GM12878 (cell line): ENCODE data around the gene GZF1. TPM values are rescaled to one million over a fixed set of nuclear protein-coding genes. Genes with fewer than 3 reads are reported as not detected.

Experiments used
- ATAC-seq: fragments of 200-7000 bp; cut with Tn5 transposase; 3 replicates; pipeline ENCODE4 v1.9.1; 2020; ENCODE audit warnings: mild to moderate bottlenecking, moderate library complexity
- BruUV-seq: library from RNA; stranded (reverse); fragments of 400-500 nt; replicated peaks from 2 replicates; lab custom pipeline; 2021; lab: Mats Ljungman, UMichigan
- CTCF ChIA-PET: fragments of 300-600 bp; sonication (Branson Sonifier 250); formaldehyde crosslinking; extraction: SDS; loops from one replicate; lab custom pipeline; 2021; ENCODE audit warnings: inconsistent platforms; lab: Yijun Ruan, JAX
- POLR2A ChIA-PET: fragments of 350-600 bp; formaldehyde crosslinking; extraction: SDS; loops from one replicate; lab custom pipeline; 2021; ENCODE audit warnings: inconsistent platforms; lab: Charles Lee
- RAD21 ChIA-PET: fragments of 300-600 bp; sonication (Branson Sonifier 250); formaldehyde crosslinking; loops from one replicate; lab custom pipeline; 2023; ENCODE audit warnings: antibody characterized with exemption; ENCODE audit not compliant: unreplicated experiment; lab: Charles Lee
- SMC1A ChIA-PET: fragments of 300-600 bp; sonication (Branson Sonifier 250); formaldehyde crosslinking; loops from one replicate; lab custom pipeline; 2023; ENCODE audit not compliant: unreplicated experiment, uncharacterized antibody; lab: Charles Lee
- DNase-seq: peaks from one replicate; pipeline ENCODE4 v3.0.0-alpha.2; 2011; ENCODE audit warnings: low read depth, low spot score
- FAIRE-seq: peaks from 3 replicates; lab custom pipeline; 2011; peaks lifted over from hg19 to GRCh38; lab: Jason Lieb, UNC
- H2AFZ ChIP-seq: 2 replicates; pipeline ENCODE4 v1.6.0; 2011; ENCODE audit warnings: low read depth, low read length, control low read depth; ENCODE audit not compliant: control insufficient read depth
- H3K27ac ChIP-seq: 2 replicates; pipeline ENCODE4 v1.5.1; 2011; ENCODE audit warnings: control low read depth; ENCODE audit not compliant: control insufficient read depth, insufficient read depth
- H3K27me3 ChIP-seq, 2 experiments: replicated peaks in 1 of 2; 2 replicates each; pipeline versions ENCODE4 v1.6.0 to v1.6.1; 2011; ENCODE audit warnings: low read length in 1 of 2; ENCODE audit not compliant: control insufficient read depth in 2 of 2, insufficient read depth in 2 of 2
- H3K36me3 ChIP-seq, 2 experiments: 2 replicates each; pipeline ENCODE4 v1.5.1; 2011; ENCODE audit warnings: low read length in 1 of 2; ENCODE audit not compliant: control insufficient read depth in 2 of 2, insufficient read depth in 2 of 2
- H3K4me1 ChIP-seq: 2 replicates; pipeline ENCODE4 v1.6.1; 2011; ENCODE audit warnings: mild to moderate bottlenecking, low read length, moderate library complexity, mixed read lengths; ENCODE audit not compliant: control insufficient read depth, insufficient read depth
- H3K4me2 ChIP-seq: 2 replicates; pipeline ENCODE4 v1.6.0; 2011; ENCODE audit warnings: control low read depth; ENCODE audit not compliant: control insufficient read depth, insufficient read depth
- H3K4me3 ChIP-seq: fragments of 200-600 bp; sonication (generic); 2 replicates; pipeline ENCODE4 v1.5.1; 2016
- H3K79me2 ChIP-seq: 2 replicates; pipeline ENCODE4 v1.6.0; 2011; ENCODE audit warnings: low read length; ENCODE audit not compliant: control insufficient read depth, insufficient read depth
- H3K9ac ChIP-seq: 2 replicates; pipeline ENCODE4 v1.8.0; 2011; ENCODE audit warnings: low read length, control low read depth, mixed read lengths; ENCODE audit not compliant: control insufficient read depth, insufficient read depth
- H3K9me3 ChIP-seq: replicated peaks from 3 replicates; pipeline ENCODE4 v1.5.1; 2011; ENCODE audit warnings: mild to moderate bottlenecking, low read length; ENCODE audit not compliant: control insufficient read depth, insufficient read depth
- H4K20me1 ChIP-seq: 2 replicates; pipeline ENCODE4 v1.6.0; 2011; ENCODE audit not compliant: control insufficient read depth, insufficient read depth
- ASH2L ChIP-seq: fragments of 300-600, 200-600 bp; sonication (generic); IDR thresholded peaks from 2 replicates; pipeline ENCODE4 v1.6.1; 2017; ENCODE audit warnings: low read depth, mild to moderate bottlenecking, borderline replicate concordance
- CHD2 ChIP-seq: IDR thresholded peaks from 2 replicates; pipeline ENCODE4 v1.6.1; 2011; ENCODE audit warnings: low read depth, low read length, improper control_type of control experiment, borderline replicate concordance
- CTCF ChIP-seq, 3 experiments: IDR thresholded peaks in 2 of 3; conservative IDR thresholded peaks in 1 of 3; 2 replicates each; pipeline ENCODE4 v1.5.1; 2011; ENCODE audit warnings: low read depth in 3 of 3, low read length in 3 of 3, mild to moderate bottlenecking in 3 of 3, control low read depth in 2 of 3, moderate library complexity in 2 of 3, inconsistent platforms in 1 of 3, mixed read lengths in 1 of 3; ENCODE audit not compliant: control insufficient read depth in 2 of 3, insufficient read depth in 1 of 3; ENCODE audit errors: extremely low read depth in 1 of 3
- HDGF ChIP-seq: fragments of 450-650 bp; IDR thresholded peaks from 2 replicates; pipeline ENCODE4 v1.6.1; 2016; ENCODE audit warnings: antibody characterized with exemption
- IRF3 ChIP-seq: fragments of 450-650 bp; IDR thresholded peaks from 2 replicates; pipeline ENCODE4 v1.6.1; 2014; ENCODE audit warnings: mild to moderate bottlenecking
- IRF4 ChIP-seq: IDR thresholded peaks from 2 replicates; pipeline ENCODE4 v1.6.1; 2011; ENCODE audit warnings: low read depth, low read length
- JUND ChIP-seq: IDR thresholded peaks from 2 replicates; pipeline ENCODE4 v1.6.1; 2012; ENCODE audit warnings: low read depth, mild to moderate bottlenecking, low read length, improper control_type of control experiment, moderate library complexity
- KAT2A ChIP-seq: conservative IDR thresholded peaks from 2 replicates; pipeline ENCODE4 v1.6.1; 2011; ENCODE audit warnings: low read depth, low read length; ENCODE audit not compliant: control insufficient read depth
- MEF2A ChIP-seq: IDR thresholded peaks from 2 replicates; pipeline ENCODE4 v1.6.1; 2011; ENCODE audit warnings: low read depth, mild to moderate bottlenecking, low read length, moderate library complexity; ENCODE audit not compliant: insufficient read depth
- MEF2B ChIP-seq: fragments of 450-650 bp; IDR thresholded peaks from 2 replicates; pipeline ENCODE4 v1.6.1; 2018; ENCODE audit warnings: mild to moderate bottlenecking, moderate library complexity; ENCODE audit not compliant: partially characterized antibody, poor library complexity, severe bottlenecking
- MTA2 ChIP-seq: fragments of 450-650 bp; IDR thresholded peaks from 2 replicates; pipeline ENCODE4 v1.6.1; 2016; ENCODE audit warnings: low read depth, mild to moderate bottlenecking, moderate library complexity
- RAD21 ChIP-seq: IDR thresholded peaks from 2 replicates; pipeline ENCODE4 v1.6.1; 2011; ENCODE audit warnings: mild to moderate bottlenecking, low read depth, low read length, moderate library complexity; ENCODE audit not compliant: insufficient read depth
- RUNX3 ChIP-seq: IDR thresholded peaks from 2 replicates; pipeline ENCODE4 v1.6.1; 2012; ENCODE audit warnings: low read length, inconsistent platforms
- SMC3 ChIP-seq: IDR thresholded peaks from 2 replicates; pipeline ENCODE4 v1.6.1; 2011; ENCODE audit warnings: low read length, improper control_type of control experiment, borderline replicate concordance
- WRNIP1 ChIP-seq: IDR thresholded peaks from 2 replicates; pipeline ENCODE4 v1.6.1; 2011; ENCODE audit warnings: low read depth, low read length, improper control_type of control experiment, borderline replicate concordance
- ZNF274 ChIP-seq: IDR thresholded peaks from one replicate; pipeline ENCODE4 v1.8.0; 2011; ENCODE audit not compliant: insufficient read length, insufficient read depth
- ZNF622 ChIP-seq: fragments of 450-650 bp; IDR thresholded peaks from 2 replicates; pipeline ENCODE4 v1.6.1; 2017; ENCODE audit warnings: mild to moderate bottlenecking, inconsistent platforms
- WGBS: methylation state at CpG from one replicate; pipeline ENCODE4 v1.1.6; 2016; ENCODE audit warnings: low lambda C conversion rate; ENCODE audit not compliant: insufficient replicate concordance, insufficient coverage; ENCODE audit errors: missing lambda C conversion rate; 5-methylcytosine and 5-hydroxymethylcytosine counted together
- in situ Hi-C: fragments of 300-500 bp; cut with MboI; formaldehyde crosslinking; loops from 9 replicates; pipeline ENCODE4 v1.14.3; 2018; ENCODE audit warnings: mixed read lengths
- intact Hi-C: fragments of 100-400 bp; cut with micrococcal nuclease; formaldehyde crosslinking; loops from one replicate; pipeline ENCODE4 v1.14.2; 2022; ENCODE audit not compliant: unreplicated experiment
- polyA plus RNA-seq, 11 experiments: library from polyadenylated mRNA; depleted of rRNA in 4 of 11; unstranded in 6 of 11; stranded (reverse) in 5 of 11; fragments of >200 nt; fragmentation: Nextera tagmentation in 4 of 11; fragmentation: Illumina TruSeq in 1 of 11; extraction: Ambion mirVana in 4 of 11; extraction: Trizol in 1 of 11; gene quantifications; 1 replicate in 1 of 11; 2 replicates in 10 of 11; pipeline versions ENCODE4 v1.2.1 to v1.2.3, GENCODE V29; 2011 to 2016; ENCODE audit warnings: inconsistent platforms in 2 of 11, missing spikeins in 2 of 11, low read depth in 1 of 11
- total RNA-seq, 4 experiments: library from RNA; depleted of rRNA in 3 of 4; stranded (reverse); fragments of >200 nt in 3 of 4; fragmentation: Illumina TruSeq in 1 of 4; extraction: Trizol in 1 of 4; gene quantifications; 2 replicates each; pipeline versions ENCODE4 v1.2.1 to v1.2.3, GENCODE V29; 2013 to 2021

GZF1 gene
- total and polyA plus RNA-seq, 10 of the 15 experiments (the other 5 are each of a cell fraction or from before 2014, with no cell fraction given), result 2.2 to 19.5 (median 9.7) TPM

GRCh38 chr20:23349338-23350195 lies 12.4 kb upstream of the GZF1 start:
- H3K4me2 ChIP-seq, result peak overlapping the region; percentile 88
- peak overlapping the region; percentile 70 for H3K4me3 ChIP-seq
- 7% methylated on average over 19 of the region's 23 CpGs for WGBS
- no TSS peak for BruUV-seq
- H3K4me1 ChIP-seq, result peaks cover 4% of the 10 kb centered on the region
- no peaks in the 10 kb centered on the region for H4K20me1 ChIP-seq
- H3K36me3 ChIP-seq, result peaks cover 2 to 3% of the 10 kb centered on the region in 2 experiments; a peak in 3 of 4 replicates
- H2AFZ ChIP-seq, result peak overlapping the region; percentile 75
- no peaks in the 10 kb centered on the region for H3K27me3 ChIP-seq
- RAD21 ChIA-PET, result interaction anchor here (0.6 to 2.4 kb wide), 16 partner anchors 9 to 658 kb away, joined by 3 to 31 read pairs (median 6); partner anchors contain the start of genes CD93, GZF1 and NAPB
- DNase-seq (no peak), ATAC-seq (peak; percentile 71), FAIRE-seq (no peak)
- intact Hi-C loops (loop anchor here (1.0 to 10.0 kb wide), 2 partner anchors 9 to 295 kb away; no protein-coding TSS in a partner anchor), in situ Hi-C loops (loop anchor here (25.0 kb wide), 2 partner anchors 1713 to 1913 kb away; partner anchors contain the start of gene ACSS1)
- CTCF ChIA-PET, result interaction anchor here (0.6 to 3.5 kb wide), 19 partner anchors 8 to 257 kb away, joined by 3 to 56 read pairs (median 6); partner anchors contain the start of gene NAPB
- no peaks in the 10 kb centered on the region for H3K9me3 ChIP-seq
- peak overlapping the region; percentile 95 for H3K27ac ChIP-seq
- SMC1A ChIA-PET, result interaction anchor here (0.7 to 2.1 kb wide), 17 partner anchors 8 to 257 kb away, joined by 3 to 14 read pairs (median 5); partner anchors contain the start of gene NAPB
- POLR2A ChIA-PET, result interaction anchor here (0.6 to 2.6 kb wide), 9 partner anchors 10 to 1708 kb away, joined by 3 to 61 read pairs (median 4); partner anchors contain the start of genes ACSS1, CD93, GZF1 and NAPB
- peak overlapping the region; percentile 88 for H3K9ac ChIP-seq
- H3K79me2 ChIP-seq, result peaks cover 35% of the 10 kb centered on the region
- TF ChIP-seq JUND (no peak), CTCF (IDR thresholded peaks at IDR 0.05 in 2 of 3, conservative IDR thresholded peaks at IDR 0.05 in 1 of 3; ENCODE audit: control insufficient read depth in 2 of 3, extremely low read depth in 1 of 3, insufficient read depth in 1 of 3, low read depth in 3 of 3, low read length in 3 of 3) (peak; percentile 32 to 56 (median 50); a peak in 4 of 6 replicates), IRF4 (no peak), ZNF622 (no peak), HDGF (no peak), MEF2A (0 out of 2 replicates have a peak, but pooled peaks have one; percentile 4), KAT2A (no peak), WRNIP1 (no peak), MTA2 (no peak), MEF2B (no peak), IRF3 (no peak), RUNX3 (peak; percentile 12; the same call in 1 of the 2 replicates), ZNF274 (no peak), RAD21 (peak; percentile 37), SMC3 (peak; percentile 31; the same call in 1 of the 2 replicates), CHD2 (0 out of 2 replicates have a peak, but pooled peaks have one; percentile 5), ASH2L (0 out of 2 replicates have a peak, but pooled peaks have one; percentile 40)
